D341Med (cell line): ENCODE results near the gene ZNF837.
"Not testable (repeated sequence)": the region's sequence is repeated elsewhere in the genome, so short reads cannot be mapped to it uniquely, and the experiment has no call there.

Experiments used
- DNase-seq: peaks from one replicate; pipeline ENCODE4 v3.0.0; 2012; ENCODE audit warnings: low spot score

ZNF837 gene

GRCh38 chr19:58395979-58396627 is 15.3 kb upstream of the ZNF837 start:
- DNase-seq: no peak

GRCh38 chr19:58395220-58395978 is 14.6 kb upstream of the ZNF837 start, which contains the start of gene RNF225:
RNF225 (plus strand) TSS chr19:58395656; CDS start chr19:58396090, 434 bp downstream.
- no peak for DNase-seq

DNA sequence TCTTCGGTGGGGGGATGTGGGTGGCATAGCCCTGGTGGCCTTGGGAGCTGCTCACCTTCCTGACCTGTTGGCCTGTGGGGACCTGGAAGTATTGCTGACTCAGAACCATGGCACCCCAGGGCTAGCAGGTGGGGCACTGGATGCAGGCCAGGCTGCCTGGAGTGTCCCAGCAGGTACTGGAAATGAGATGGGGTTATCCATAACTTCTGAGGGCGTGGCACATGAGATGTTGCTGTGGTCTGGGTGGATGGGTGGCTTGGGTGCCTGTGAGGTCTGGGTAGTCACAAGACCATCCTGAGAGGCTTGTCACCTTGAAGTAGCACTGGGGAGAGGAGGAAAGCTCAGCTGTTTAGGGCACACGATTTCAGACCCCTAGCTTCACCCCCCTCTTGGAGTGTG is 14.0 kb upstream of the ZNF837 start:
- DNase-seq: no peak

GRCh38 chr19:58393725-58394033 is 12.8 kb upstream of the ZNF837 start:
- no peak for DNase-seq

DNA sequence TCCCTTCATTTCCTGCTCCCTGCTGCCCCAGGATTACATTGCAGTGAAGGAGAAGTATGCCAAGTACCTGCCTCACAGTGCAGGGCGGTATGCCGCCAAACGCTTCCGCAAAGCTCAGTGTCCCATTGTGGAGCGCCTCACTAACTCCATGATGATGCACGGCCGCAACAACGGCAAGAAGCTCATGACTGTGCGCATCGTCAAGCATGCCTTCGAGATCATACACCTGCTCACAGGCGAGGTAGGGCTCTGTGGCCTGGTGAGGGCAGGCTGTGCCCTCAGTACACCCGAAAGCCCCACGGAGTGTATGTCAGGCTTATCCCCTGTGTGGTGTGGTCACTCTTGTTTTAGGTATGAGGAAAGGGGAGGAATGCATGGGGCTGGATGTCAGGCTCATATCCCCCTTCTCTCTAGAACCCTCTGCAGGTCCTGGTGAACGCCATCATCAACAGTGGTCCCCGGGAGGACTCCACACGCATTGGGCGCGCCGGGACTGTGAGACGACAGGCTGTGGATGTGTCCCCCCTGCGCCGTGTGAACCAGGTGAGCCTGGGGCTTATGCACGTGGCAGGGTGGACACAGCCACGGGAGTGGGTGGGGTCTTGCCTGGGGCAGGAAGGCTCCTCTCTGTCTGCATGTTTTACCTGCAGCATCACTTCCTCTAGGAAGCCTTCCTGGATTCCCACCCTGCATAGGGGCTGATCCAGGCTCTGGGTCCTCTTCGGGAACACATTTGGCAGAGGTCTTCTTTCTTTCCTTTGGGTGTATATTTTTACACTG is 12.3 kb upstream of the ZNF837 start:
- peak; percentile 17 for DNase-seq

- no peak for DNase-seq
Measured at GRCh38 chr19:58388175-58388526, 7.3 kb upstream of the ZNF837 start.

DNA sequence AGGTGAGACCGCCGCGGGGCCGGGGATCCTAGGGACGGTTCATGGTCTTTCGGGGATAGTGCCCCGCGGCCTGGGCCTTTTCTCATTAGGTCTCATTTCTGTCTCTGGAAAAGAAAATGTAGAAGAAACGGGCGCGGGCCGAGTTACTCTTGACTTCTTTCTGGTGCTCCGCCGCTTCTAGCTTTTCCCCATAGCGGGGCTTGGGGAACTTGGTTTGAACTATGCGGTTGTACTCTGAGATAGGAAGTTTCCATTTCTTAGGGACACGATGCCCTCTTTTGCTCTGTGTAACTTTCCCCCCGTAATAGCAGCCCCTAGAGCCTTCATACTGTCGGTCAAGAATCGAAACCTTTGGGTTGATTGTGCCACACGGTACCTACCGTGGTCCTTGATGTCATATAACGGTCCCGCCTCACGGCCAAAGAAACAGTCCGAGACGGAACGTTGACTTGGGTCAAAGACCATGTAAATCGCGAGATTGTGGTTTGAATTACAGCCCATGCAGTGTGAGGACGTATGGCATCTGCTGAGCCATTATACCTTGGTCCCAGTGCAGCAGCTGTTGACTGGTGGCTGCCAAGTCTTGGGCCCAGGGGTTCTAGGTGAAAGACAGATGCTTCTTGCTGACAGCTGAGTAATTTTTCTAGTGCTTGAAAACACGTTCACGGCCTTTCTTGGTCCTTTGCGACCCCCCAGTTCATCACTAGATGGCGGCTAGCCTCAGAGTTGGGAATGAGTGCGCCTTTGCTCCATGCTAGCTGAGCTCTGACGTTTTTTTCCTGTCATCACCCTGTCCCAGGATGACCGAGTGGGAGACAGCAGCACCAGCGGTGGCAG is 6.7 kb upstream of the ZNF837 start:
- DNase-seq: peak; percentile 31

GRCh38 chr19:58386576-58387337 is 5.9 kb upstream of the ZNF837 start, which contains the start of gene RPS5:
RPS5 (plus strand) TSS chr19:58387269; CDS start chr19:58388138, 869 bp downstream.
- DNase-seq: peak; percentile 97

GRCh38 chr19:58385891-58386575 is 5.2 kb upstream of the ZNF837 start:
- peak; percentile 37 for DNase-seq

GRCh38 chr19:58385313-58385890 is 4.6 kb upstream of the ZNF837 start:
- DNase-seq: no peak

- no peak for DNase-seq
Measured at GRCh38 chr19:58382997-58383603, 2.3 kb upstream of the ZNF837 start.

DNA sequence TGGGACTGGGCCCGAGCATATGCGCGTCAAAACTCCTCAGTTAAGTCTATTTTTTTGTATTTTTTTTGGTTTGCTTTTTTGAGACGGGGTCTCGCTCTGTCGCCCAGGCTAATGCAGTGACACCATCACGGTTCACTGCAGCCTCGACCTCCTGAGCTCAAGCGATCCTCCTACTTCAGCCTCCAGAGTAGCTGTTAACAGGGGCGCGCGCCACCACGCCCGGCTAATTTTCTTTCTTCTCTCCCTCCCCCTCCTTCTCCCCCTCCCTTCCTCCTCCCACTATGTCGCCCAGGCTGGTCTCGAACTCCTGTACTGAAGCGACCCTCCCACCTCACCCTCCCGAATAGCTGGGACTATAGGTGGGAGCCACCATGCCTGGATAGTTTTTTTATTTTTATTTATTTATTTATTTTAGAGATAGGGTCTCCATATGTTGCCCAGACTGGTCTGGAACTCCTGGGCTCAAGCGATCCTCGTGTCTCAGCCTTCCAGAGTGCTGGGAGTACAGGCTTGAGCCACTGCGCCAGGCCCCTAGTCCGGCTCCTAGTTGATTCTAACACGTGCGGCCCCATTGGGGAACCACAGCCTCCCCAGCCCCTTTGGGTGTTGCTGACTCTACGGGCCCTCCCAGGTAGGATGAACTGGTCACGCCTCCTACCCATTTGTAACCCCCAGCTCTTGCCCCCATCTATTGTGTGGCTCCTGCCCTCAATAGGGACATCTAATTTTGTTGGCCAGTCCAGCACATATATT is 806 bp upstream of the ZNF837 start:
- no peak for DNase-seq

GRCh38 chr19:58380037-58380661 is 681 bp downstream of the ZNF837 start:
- no peak for DNase-seq

DNA sequence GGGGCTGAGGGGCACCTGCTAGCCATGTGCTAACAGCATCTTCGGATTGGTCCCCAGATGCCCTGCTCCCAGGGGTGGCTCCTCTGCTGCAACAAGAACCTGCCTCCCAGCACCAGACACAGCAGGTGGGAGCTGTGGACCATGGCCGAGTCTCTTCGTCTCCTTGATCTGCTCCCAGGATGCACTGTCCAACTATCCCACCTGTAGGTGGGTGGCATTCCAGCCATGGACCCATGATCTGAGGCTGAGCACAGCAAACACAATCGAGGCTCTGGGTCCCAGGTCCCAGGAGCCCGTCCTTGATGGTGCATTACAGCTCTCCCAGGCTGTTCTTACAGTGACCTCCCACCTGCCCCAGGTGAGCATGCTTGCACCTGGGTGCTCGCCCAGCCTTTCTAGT is 1.6 kb downstream of the ZNF837 start:
- no peak for DNase-seq

DNA sequence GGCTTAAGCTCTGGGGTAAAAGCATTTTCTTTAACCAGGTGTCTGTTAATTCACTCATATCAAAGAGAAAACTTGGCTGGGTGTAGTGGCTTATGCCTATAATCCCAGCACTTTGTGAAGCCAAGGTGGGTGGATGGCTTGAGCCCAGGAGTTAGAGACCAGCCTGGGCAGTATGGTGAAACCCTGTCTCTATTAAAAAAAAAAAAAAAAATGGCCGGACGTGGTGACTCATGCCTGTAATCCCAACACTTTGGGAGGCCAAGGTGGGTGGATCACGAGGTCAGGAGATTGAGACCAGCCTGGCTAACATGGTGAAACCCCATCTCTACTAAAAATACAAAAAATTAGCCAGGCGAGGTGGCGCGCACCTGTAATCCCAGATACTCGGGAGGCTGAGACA is 4.1 kb downstream of the ZNF837 start:
- DNase-seq: not testable (repeated sequence)

DNA sequence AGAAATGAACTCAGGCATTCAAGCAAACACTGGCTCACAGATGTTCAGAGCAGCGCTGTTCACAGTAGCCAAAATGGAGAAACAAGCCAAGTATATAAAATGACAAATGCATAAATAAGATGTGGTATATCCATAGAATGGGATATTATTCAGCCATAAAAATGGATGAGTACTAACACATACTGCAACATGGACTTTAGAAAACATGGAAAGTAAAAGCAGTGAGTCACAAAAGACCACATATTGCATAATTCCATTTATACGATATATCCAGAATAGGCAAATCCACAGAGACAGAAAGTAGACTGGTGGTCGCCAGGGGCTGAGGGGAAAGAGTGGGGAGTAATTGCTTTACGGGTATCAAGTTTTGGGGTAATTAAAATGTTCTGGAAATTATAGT is 6.6 kb downstream of the ZNF837 start:
- DNase-seq: no peak

DNA sequence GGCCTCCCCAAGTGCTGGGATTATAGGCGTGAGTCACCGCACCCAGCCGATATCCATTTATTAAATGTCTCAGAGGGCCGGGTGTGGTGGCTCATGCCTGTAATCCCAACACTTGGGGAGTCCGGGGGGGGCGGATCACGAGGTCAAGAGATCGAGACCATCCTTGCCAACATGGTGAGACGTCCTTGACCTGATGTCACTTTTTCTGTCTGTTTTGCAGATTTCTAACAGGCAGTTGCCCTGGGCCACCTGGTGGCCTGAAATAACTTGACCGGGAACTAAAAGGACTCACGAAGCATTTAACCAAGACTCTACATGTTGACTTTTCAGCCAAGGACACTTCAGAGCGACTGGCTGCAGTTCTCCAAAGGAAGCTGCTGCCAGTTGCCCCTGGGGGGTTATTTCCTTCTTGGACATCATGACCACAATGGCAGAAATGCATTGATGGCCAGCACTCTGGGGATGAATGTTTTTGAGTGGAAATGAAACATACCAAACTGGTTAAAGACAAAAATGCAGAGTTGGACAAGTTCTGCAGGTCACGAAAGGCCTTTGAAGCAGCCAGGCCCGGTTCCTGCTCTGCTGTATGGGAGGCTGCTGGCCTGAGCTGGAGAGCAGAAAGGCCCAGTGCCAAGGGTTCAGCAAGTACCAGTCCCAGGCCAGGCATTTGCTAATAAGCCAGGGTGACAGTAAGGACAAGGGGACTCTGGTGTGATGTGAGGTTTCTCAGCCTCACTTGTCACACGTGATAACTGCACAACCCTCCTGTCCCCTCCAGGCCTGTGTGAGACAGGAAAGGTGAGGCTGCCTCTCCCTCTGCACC is 8.3 kb downstream of the ZNF837 start:
- no peak for DNase-seq
